ENCODE data around the gene OR5AU1.

DNA sequence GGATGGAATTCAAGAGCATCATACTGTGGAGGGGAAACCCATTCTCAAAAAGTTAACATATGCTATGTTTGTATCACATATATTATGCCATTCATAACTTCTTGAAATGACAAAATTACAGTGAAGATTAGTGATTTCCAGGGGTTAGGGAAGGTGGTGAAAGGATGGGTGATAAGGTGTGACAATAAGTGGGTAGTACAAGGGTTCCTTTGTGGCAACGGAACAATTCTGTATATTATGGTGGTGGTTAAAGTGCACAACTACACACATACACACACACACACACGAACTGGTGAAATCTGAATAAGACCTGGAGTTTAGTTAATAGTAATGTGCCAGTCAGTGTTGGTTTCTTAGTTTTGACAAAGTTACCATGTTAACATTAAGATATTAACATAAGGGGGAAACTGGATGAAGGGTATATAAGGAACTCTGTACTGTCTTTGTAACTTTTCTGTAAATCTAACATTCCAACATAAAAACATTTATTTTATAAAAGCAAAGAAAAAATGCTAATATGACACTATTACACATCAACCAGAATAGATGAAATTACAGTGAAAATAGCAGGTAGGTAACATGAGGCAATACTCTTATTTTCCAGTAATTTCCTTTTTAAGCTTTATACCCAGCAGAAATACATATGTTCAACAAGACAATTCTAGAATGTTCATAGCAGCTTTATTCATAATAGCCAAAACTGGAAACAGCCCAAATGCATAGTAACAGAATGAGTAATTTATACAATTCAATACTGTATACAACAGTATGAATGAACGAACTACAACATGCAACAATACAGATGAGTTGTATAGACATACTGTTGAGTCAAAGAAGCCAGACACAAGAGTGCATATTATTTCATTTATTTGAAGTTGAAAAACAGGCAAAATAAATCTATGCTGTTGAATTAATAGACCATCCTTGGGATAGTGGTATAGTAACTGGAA, 44.0 kb upstream of the OR5AU1 start:
- TF ChIP-seq, protein P1, sequence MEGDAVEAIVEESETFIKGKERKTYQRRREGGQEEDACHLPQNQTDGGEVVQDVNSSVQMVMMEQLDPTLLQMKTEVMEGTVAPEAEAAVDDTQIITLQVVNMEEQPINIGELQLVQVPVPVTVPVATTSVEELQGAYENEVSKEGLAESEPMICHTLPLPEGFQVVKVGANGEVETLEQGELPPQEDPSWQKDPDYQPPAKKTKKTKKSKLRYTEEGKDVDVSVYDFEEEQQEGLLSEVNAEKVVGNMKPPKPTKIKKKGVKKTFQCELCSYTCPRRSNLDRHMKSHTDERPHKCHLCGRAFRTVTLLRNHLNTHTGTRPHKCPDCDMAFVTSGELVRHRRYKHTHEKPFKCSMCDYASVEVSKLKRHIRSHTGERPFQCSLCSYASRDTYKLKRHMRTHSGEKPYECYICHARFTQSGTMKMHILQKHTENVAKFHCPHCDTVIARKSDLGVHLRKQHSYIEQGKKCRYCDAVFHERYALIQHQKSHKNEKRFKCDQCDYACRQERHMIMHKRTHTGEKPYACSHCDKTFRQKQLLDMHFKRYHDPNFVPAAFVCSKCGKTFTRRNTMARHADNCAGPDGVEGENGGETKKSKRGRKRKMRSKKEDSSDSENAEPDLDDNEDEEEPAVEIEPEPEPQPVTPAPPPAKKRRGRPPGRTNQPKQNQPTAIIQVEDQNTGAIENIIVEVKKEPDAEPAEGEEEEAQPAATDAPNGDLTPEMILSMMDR (IDR thresholded peaks at IDR 0.05), result no peak
- TF ChIP-seq POLR2A (IDR thresholded peaks at IDR 0.05), result no peak
